Neural progenitor cell (in vitro differentiated cells): Measurements from ENCODE around the gene RREB1. TPM values are rescaled to one million over a fixed set of nuclear protein-coding genes. Genes with fewer than 3 reads are reported as not detected.
A peak's percentile ranks its signal among the peaks of the same experiment; 100 is the strongest.
"Not testable (repeated sequence)": the region's sequence is repeated elsewhere in the genome, so short reads cannot be mapped to it uniquely, and the experiment has no call there.

Experiments used
- DNase-seq: peaks from one replicate; pipeline ENCODE4 v3.0.0-alpha.2; 2016; ENCODE audit warnings: low spot score
- H2AFZ ChIP-seq: fragments of 200-600 bp; sonication (generic); replicated peaks from 2 replicates; pipeline ENCODE4 v1.6.1; 2016; ENCODE audit warnings: antibody characterized with exemption
- H3F3A ChIP-seq: fragments of 200-600 bp; sonication (generic); 2 replicates; pipeline ENCODE4 v1.6.1; 2016; ENCODE audit warnings: antibody characterized with exemption, low read depth
- H3K27ac ChIP-seq: fragments of 200-600 bp; sonication (generic); 2 replicates; pipeline ENCODE4 v1.5.1; 2016; ENCODE audit warnings: mild to moderate bottlenecking
- H3K27me3 ChIP-seq: fragments of 200-600 bp; sonication (generic); 2 replicates; pipeline ENCODE4 v1.6.1; 2016; ENCODE audit warnings: mild to moderate bottlenecking, moderate library complexity
- H3K36me3 ChIP-seq: fragments of 200-600 bp; sonication (generic); 2 replicates; pipeline ENCODE4 v1.5.1; 2016
- H3K4me1 ChIP-seq: fragments of 200-600 bp; sonication (generic); 2 replicates; pipeline ENCODE4 v1.6.1; 2016; ENCODE audit warnings: mixed run types
- H3K4me2 ChIP-seq: fragments of 200-600 bp; sonication (generic); 2 replicates; pipeline ENCODE4 v1.6.1; 2016
- H3K4me3 ChIP-seq: fragments of 200-600 bp; sonication (generic); 2 replicates; pipeline ENCODE4 v1.5.1; 2016
- H3K79me2 ChIP-seq: fragments of 200-600 bp; sonication (generic); 2 replicates; pipeline ENCODE4 v1.6.1; 2016; ENCODE audit warnings: low read depth
- H3K9ac ChIP-seq: fragments of 200-600 bp; sonication (generic); 2 replicates; pipeline ENCODE4 v1.6.1; 2016
- H3K9me3 ChIP-seq: fragments of 200-600 bp; sonication (generic); 2 replicates; pipeline ENCODE4 v1.5.1; 2016; ENCODE audit warnings: low read depth
- H4K20me1 ChIP-seq: fragments of 200-600 bp; sonication (generic); 2 replicates; pipeline ENCODE4 v1.6.1; 2016; ENCODE audit warnings: low read depth
- H3K27ac Mint-ChIP-seq: 3 replicates; pipeline ENCODE4 v1.8.0; 2021; ENCODE audit warnings: mixed read lengths
- H3K27me3 Mint-ChIP-seq: 2 replicates; pipeline ENCODE4 v1.8.0; 2022; ENCODE audit warnings: low read depth, mild to moderate bottlenecking, inconsistent platforms, moderate library complexity, mixed read lengths; ENCODE audit not compliant: insufficient read depth
- H3K36me3 Mint-ChIP-seq: 3 replicates; pipeline ENCODE4 v1.8.0; 2021; ENCODE audit warnings: mixed read lengths
- H3K4me1 Mint-ChIP-seq: 3 replicates; pipeline ENCODE4 v1.8.0; 2021; ENCODE audit warnings: mixed read lengths
- H3K4me3 Mint-ChIP-seq: 3 replicates; pipeline ENCODE4 v1.8.0; 2021; ENCODE audit warnings: mild to moderate bottlenecking, moderate library complexity, mixed read lengths
- H3K9me3 Mint-ChIP-seq: 3 replicates; pipeline ENCODE4 v1.8.0; 2020; ENCODE audit warnings: mixed read lengths
- CTCF ChIP-seq: fragments of 200-600 bp; sonication (generic); IDR thresholded peaks from 2 replicates; pipeline ENCODE4 v1.5.1; 2017; ENCODE audit warnings: antibody characterized with exemption, mild to moderate bottlenecking
- EZH2 ChIP-seq: fragments of 200-600 bp; sonication (generic); IDR thresholded peaks from 2 replicates; pipeline ENCODE4 v1.6.1; 2017; ENCODE audit warnings: antibody characterized with exemption, mild to moderate bottlenecking, moderate library complexity
- EZH2phosphoT487 ChIP-seq: fragments of 200-600 bp; sonication (generic); IDR thresholded peaks from 2 replicates; pipeline ENCODE4 v1.6.1; 2017; ENCODE audit warnings: antibody characterized with exemption
- total RNA-seq: library from RNA; depleted of rRNA; stranded (reverse); fragments of >200 nt; gene quantifications from 2 replicates; pipeline ENCODE4 v1.2.3, GENCODE V29; 2015; ENCODE audit warnings: low replicate concordance

Gene RREB1
- total RNA-seq, 1 donor from 2014 or later, result 12.1 TPM

- no peaks in the 10 kb centered on the region for H3K27me3 ChIP-seq
- no peak overlapping the region for H3K4me2 ChIP-seq
- H3K27ac ChIP-seq, result no peak overlapping the region
- H3K9me3 ChIP-seq, result no peaks in the 10 kb centered on the region
- no peak overlapping the region for H3K9ac ChIP-seq
- TF ChIP-seq CTCF (no peak), EZH2 (no peak), EZH2phosphoT487 (no peak)
- no peak for DNase-seq
- no peak overlapping the region for H3K4me3 ChIP-seq
- Mint-ChIP-seq H3K27me3 (peaks cover 7% of the 10 kb centered on the region), H3K4me3 (no peak overlapping the region), H3K9me3 (peaks cover 8% of the 10 kb centered on the region), H3K4me1 (peaks cover 8% of the 10 kb centered on the region), H3K27ac (peak overlapping the region; percentile 13), H3K36me3 (no peaks in the 10 kb centered on the region)
- H4K20me1 ChIP-seq, result no peaks in the 10 kb centered on the region
- no peaks in the 10 kb centered on the region for H3K79me2 ChIP-seq
- no peaks in the 10 kb centered on the region for H3F3A ChIP-seq
- no peaks in the 10 kb centered on the region for H3K4me1 ChIP-seq
- no peak overlapping the region for H2AFZ ChIP-seq
- H3K36me3 ChIP-seq, result no peaks in the 10 kb centered on the region
Observed at GRCh38 chr6:7270320-7271204, 162.8 kb downstream of the RREB1 start.

- H3K9me3 ChIP-seq, result no peaks in the 10 kb centered on the region
- H3K27ac ChIP-seq, result no peak overlapping the region
- no peak overlapping the region for H3K9ac ChIP-seq
- no peaks in the 10 kb centered on the region for H3F3A ChIP-seq
- Mint-ChIP-seq H3K36me3 (no peaks in the 10 kb centered on the region), H3K9me3 (peaks cover 8% of the 10 kb centered on the region), H3K27ac (no peak overlapping the region), H3K4me3 (no peak overlapping the region), H3K4me1 (peaks cover 11% of the 10 kb centered on the region), H3K27me3 (peaks cover 7% of the 10 kb centered on the region)
- H3K27me3 ChIP-seq, result no peaks in the 10 kb centered on the region
- H3K4me2 ChIP-seq, result no peak overlapping the region
- H3K79me2 ChIP-seq, result no peaks in the 10 kb centered on the region
- no peak for DNase-seq
- H3K4me3 ChIP-seq, result no peak overlapping the region
- no peak overlapping the region for H2AFZ ChIP-seq
- no peaks in the 10 kb centered on the region for H3K4me1 ChIP-seq
- H4K20me1 ChIP-seq, result no peaks in the 10 kb centered on the region
- TF ChIP-seq EZH2, result no peak
- no peak for TF ChIP-seq CTCF
- TF ChIP-seq EZH2phosphoT487, result no peak
- no peaks in the 10 kb centered on the region for H3K36me3 ChIP-seq
Observed at GRCh38 chr6:7271205-7271534, 163.4 kb downstream of the RREB1 start.

GRCh38 chr6:7273709-7274108 is 165.9 kb downstream of the RREB1 start:
- peaks cover 11% of the 10 kb centered on the region for H3K4me1 Mint-ChIP-seq
- TF ChIP-seq EZH2 (no peak), EZH2phosphoT487 (no peak), CTCF (no peak)
- H3K4me2 ChIP-seq, result no peak overlapping the region

GRCh38 chr6:7274525-7274924 is 166.8 kb downstream of the RREB1 start:
- not testable (repeated sequence) for H3K4me3 Mint-ChIP-seq, H4K20me1 ChIP-seq, H3K9me3 Mint-ChIP-seq, H3K9me3 ChIP-seq, H3K79me2 ChIP-seq, H3F3A ChIP-seq, H3K27me3 Mint-ChIP-seq, H3K4me1 ChIP-seq, H3K27ac Mint-ChIP-seq, DNase-seq, H3K27ac ChIP-seq, H3K36me3 ChIP-seq, H2AFZ ChIP-seq, H3K4me3 ChIP-seq, H3K4me2 ChIP-seq, H3K27me3 ChIP-seq, H3K9ac ChIP-seq, H3K36me3 Mint-ChIP-seq
- peaks cover 11% of the 10 kb centered on the region for H3K4me1 Mint-ChIP-seq

More at GRCh38 chr6:7273709-7274108, 165.9 kb downstream of the RREB1 start:
- Histone ChIP-seq H2AFZ (no peak overlapping the region), H3K9ac (no peak overlapping the region), H3K4me3 (no peak overlapping the region), H3K36me3 (no peaks in the 10 kb centered on the region), H3F3A (peaks cover 7% of the 10 kb centered on the region), H3K9me3 (no peaks in the 10 kb centered on the region), H3K27me3 (no peaks in the 10 kb centered on the region), H3K27ac (no peak overlapping the region), H3K4me1 (peaks cover 4% of the 10 kb centered on the region), H4K20me1 (no peaks in the 10 kb centered on the region), H3K79me2 (no peaks in the 10 kb centered on the region)
- H3K36me3 Mint-ChIP-seq, result no peaks in the 10 kb centered on the region
- H3K4me3 Mint-ChIP-seq, result no peak overlapping the region
- peaks cover 6% of the 10 kb centered on the region for H3K9me3 Mint-ChIP-seq
- DNase-seq, result no peak
- peaks cover 5% of the 10 kb centered on the region for H3K27me3 Mint-ChIP-seq
- H3K27ac Mint-ChIP-seq, result no peak overlapping the region
